H1 (cell line): ENCODE data around the gene NLRX1.

Experiments
- CEBPB ChIP-seq: IDR thresholded peaks from 2 replicates; pipeline ENCODE4 v1.6.1; 2012; ENCODE audit warnings: low read depth, low read length
- CREB1 ChIP-seq: IDR thresholded peaks from 2 replicates; pipeline ENCODE4 v1.6.1; 2012; ENCODE audit warnings: inconsistent platforms
- CTCF ChIP-seq, 3 experiments: IDR thresholded peaks; 1 replicate in 2 of 3; 2 replicates in 1 of 3; pipeline versions ENCODE4 v1.5.1 to v1.6.1; 2011; ENCODE audit warnings: low read length in 3 of 3, mild to moderate bottlenecking in 3 of 3, inconsistent platforms in 2 of 3, low read depth in 1 of 3, moderate library complexity in 1 of 3; ENCODE audit not compliant: insufficient read depth in 1 of 3; ENCODE audit errors: control extremely low read depth in 1 of 3
- KDM5A ChIP-seq: fragments of 200-600 bp; IDR thresholded peaks from 2 replicates; pipeline ENCODE4 v1.7.1; 2012; ENCODE audit warnings: mild to moderate bottlenecking, low read length, inconsistent platforms, mixed read lengths
- MAFK ChIP-seq: IDR thresholded peaks from 2 replicates; pipeline ENCODE4 v1.6.1; 2012; ENCODE audit warnings: low read depth, mild to moderate bottlenecking, improper control_type of control experiment, low read length
- MAX ChIP-seq: IDR thresholded peaks from 2 replicates; pipeline ENCODE4 v1.6.1; 2012; ENCODE audit warnings: inconsistent platforms
- RFX5 ChIP-seq: IDR thresholded peaks from 2 replicates; pipeline ENCODE4 v1.6.1; 2011; ENCODE audit warnings: low read depth, low read length, improper control_type of control experiment, borderline replicate concordance
- SRF ChIP-seq: IDR thresholded peaks from 2 replicates; pipeline ENCODE4 v1.6.1; 2011; ENCODE audit warnings: mild to moderate bottlenecking, low read depth, low read length, moderate library complexity
- TAF1 ChIP-seq: IDR thresholded peaks from 2 replicates; pipeline ENCODE4 v1.6.1; 2011; ENCODE audit warnings: mild to moderate bottlenecking, low read depth, low read length

DNA sequence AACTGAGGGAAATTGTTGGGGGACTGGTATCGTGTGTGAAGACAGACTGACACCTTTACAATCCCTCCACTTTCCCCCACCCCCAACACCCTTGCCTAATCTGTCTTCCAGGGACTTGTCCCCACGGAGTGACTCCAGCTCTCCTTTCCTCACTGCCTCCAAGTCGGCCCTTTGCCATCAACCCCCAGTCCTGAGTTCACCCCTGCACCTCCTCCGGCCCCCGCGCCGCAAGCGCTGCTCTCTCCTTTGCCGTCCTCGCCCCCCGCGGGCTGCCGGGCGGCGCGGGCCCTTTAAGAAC, 19.9 kb upstream of the NLRX1 start:
- TF ChIP-seq SRF (no peak), CEBPB (no peak), CTCF (IDR thresholded peaks at IDR 0.05; ENCODE audit: control extremely low read depth in 1 of 3, insufficient read depth in 1 of 3, low read depth in 1 of 3, low read length in 3 of 3) (no peak), MAX (no peak), MAFK (no peak), CREB1 (no peak), TAF1 (no peak), KDM5A (no peak), RFX5 (no peak)
